A549 (cell line): ENCODE results near the gene ZNF407. TPM values are rescaled to one million over a fixed set of nuclear protein-coding genes. Genes with fewer than 3 reads are reported as not detected.

Source experiments
- ATAC-seq, 2 experiments: fragments of 200-7000 bp in 1 of 2; fragments of >200 bp in 1 of 2; cut with Nextera tagmentation in 1 of 2; cut with Tn5 transposase in 1 of 2; 3 replicates each; pipeline versions ENCODE4 v1.8.0 to v1.9.1; 2018 to 2020; ENCODE audit warnings: mild to moderate bottlenecking in 1 of 2, moderate library complexity in 1 of 2
- CTCF ChIA-PET: fragments of 300-600 bp; sonication (Branson Sonifier 250); formaldehyde crosslinking; extraction: SDS; loops from one replicate; lab custom pipeline; 2021; ENCODE audit warnings: antibody characterized with exemption, inconsistent platforms; lab: Yijun Ruan, JAX
- POLR2A ChIA-PET: fragments of 350-600 bp; formaldehyde crosslinking; extraction: SDS; loops from one replicate; lab custom pipeline; 2021; ENCODE audit warnings: antibody characterized with exemption, inconsistent platforms; lab: Yijun Ruan, JAX
- DNase-seq, 2 experiments: peaks; one replicate each; pipeline versions ENCODE4 v3.0.0 to v3.0.0-alpha.2; 2011 to 2016; ENCODE audit warnings: low read depth in 1 of 2, low spot score in 1 of 2
- FAIRE-seq: peaks from 2 replicates; lab custom pipeline; 2011; peaks lifted over from hg19 to GRCh38; lab: Jason Lieb, UNC
- H3K27ac ChIP-seq, 2 experiments: fragments of >200 bp; sonication (Bioruptor Twin); formaldehyde crosslinking; 3 replicates each; pipeline ENCODE4 v1.5.1; 2016 to 2017
- H3K4me1 ChIP-seq: fragments of >200 bp; sonication (Bioruptor Twin); formaldehyde crosslinking; 3 replicates; pipeline ENCODE4 v1.6.1; 2016
- H3K4me2 ChIP-seq: fragments of >200 bp; sonication (Bioruptor Twin); formaldehyde crosslinking; 3 replicates; pipeline ENCODE4 v1.6.1; 2016
- H3K4me3 ChIP-seq: fragments of >200 bp; sonication (Bioruptor Twin); formaldehyde crosslinking; 3 replicates; pipeline ENCODE4 v1.5.1; 2016
- H3K9me3 ChIP-seq: fragments of >200 bp; sonication (Bioruptor Twin); formaldehyde crosslinking; 3 replicates; pipeline ENCODE4 v1.6.1; 2016
- CBX2 ChIP-seq: fragments of 200-600 bp; sonication (generic); IDR thresholded peaks from 2 replicates; pipeline ENCODE4 v1.6.1; 2016; ENCODE audit warnings: low read depth, mild to moderate bottlenecking, borderline replicate concordance
- CBX8 ChIP-seq: fragments of 200-600 bp; sonication (generic); IDR thresholded peaks from 2 replicates; pipeline ENCODE4 v1.6.1; 2016
- CHD2 ChIP-seq: fragments of 150-350 bp; IDR thresholded peaks from 2 replicates; pipeline ENCODE4 v1.6.1; 2014; ENCODE audit warnings: low read length; ENCODE audit not compliant: partially characterized antibody
- EHMT2 ChIP-seq: fragments of 200-600 bp; sonication (generic); IDR thresholded peaks from 2 replicates; pipeline ENCODE4 v1.6.1; 2016; ENCODE audit warnings: antibody characterized with exemption, low read depth, mild to moderate bottlenecking, moderate library complexity
- EP300 ChIP-seq, 2 experiments: fragments of >200 bp; sonication (Bioruptor Twin); formaldehyde crosslinking; IDR thresholded peaks; 2 replicates in 1 of 2; 3 replicates in 1 of 2; pipeline ENCODE4 v1.6.1; 2016 to 2017
- FOXS1 ChIP-seq: fragments of 250-450 bp; sonication (Bioruptor Pico); IDR thresholded peaks from 2 replicates; pipeline ENCODE4 v1.5.0; 2020; ENCODE audit warnings: mild to moderate bottlenecking, moderate library complexity
- HDAC2 ChIP-seq: fragments of 200-600 bp; sonication (generic); IDR thresholded peaks from 2 replicates; pipeline ENCODE4 v1.6.1; 2016
- HOXA7 ChIP-seq: fragments of 250-450 bp; sonication (Bioruptor Pico); IDR thresholded peaks from 2 replicates; pipeline ENCODE4 v1.5.0; 2020; ENCODE audit warnings: mild to moderate bottlenecking, moderate library complexity
- JUNB ChIP-seq: fragments of >200 bp; sonication (Bioruptor Twin); formaldehyde crosslinking; IDR thresholded peaks from 2 replicates; pipeline ENCODE4 v1.6.1; 2016
- KDM1A ChIP-seq: fragments of 200-600 bp; sonication (generic); IDR thresholded peaks from 2 replicates; pipeline ENCODE4 v1.6.1; 2016; ENCODE audit warnings: low read depth, mild to moderate bottlenecking
- KDM5A ChIP-seq: fragments of 200-600 bp; sonication (generic); IDR thresholded peaks from 2 replicates; pipeline ENCODE4 v1.6.1; 2016; ENCODE audit warnings: antibody characterized with exemption, mild to moderate bottlenecking
- MAFK ChIP-seq: fragments of 450-650 bp; IDR thresholded peaks from 2 replicates; pipeline ENCODE4 v1.6.1; 2014; ENCODE audit not compliant: partially characterized antibody
- MAZ ChIP-seq: fragments of 150-350 bp; IDR thresholded peaks from 2 replicates; pipeline ENCODE4 v1.6.1; 2014; ENCODE audit warnings: antibody characterized with exemption, low read depth, low read length, borderline replicate concordance
- NFE2L2 ChIP-seq: fragments of 150-350 bp; conservative IDR thresholded peaks from 2 replicates; pipeline ENCODE4 v1.6.1; 2014; ENCODE audit warnings: low read length
- NR3C1 ChIP-seq: fragments of >200 bp; sonication (Bioruptor Twin); formaldehyde crosslinking; IDR thresholded peaks from 3 replicates; pipeline ENCODE4 v1.6.1; 2017
- POLR2A ChIP-seq: IDR thresholded peaks from 2 replicates; pipeline ENCODE4 v1.6.1; 2012; ENCODE audit warnings: mild to moderate bottlenecking, low read length
- RARB ChIP-seq: fragments of 250-450 bp; sonication (Bioruptor Pico); IDR thresholded peaks from 2 replicates; pipeline ENCODE4 v1.8.0; 2021; ENCODE audit warnings: mild to moderate bottlenecking, moderate library complexity
- RCOR1 ChIP-seq: fragments of 150-350 bp; IDR thresholded peaks from 2 replicates; pipeline ENCODE4 v1.6.1; 2014; ENCODE audit warnings: antibody characterized with exemption, low read length, low read depth
- RFX5 ChIP-seq: fragments of 450-650 bp; IDR thresholded peaks from 2 replicates; pipeline ENCODE4 v1.7.1; 2014; ENCODE audit warnings: antibody characterized with exemption, mild to moderate bottlenecking, moderate library complexity
- RNF2 ChIP-seq: fragments of 200-600 bp; sonication (generic); IDR thresholded peaks from 2 replicates; pipeline ENCODE4 v1.6.1; 2016; ENCODE audit warnings: low read depth, mild to moderate bottlenecking, antibody characterized with exemption, moderate library complexity, borderline replicate concordance
- SREBF2 ChIP-seq: fragments of 450-650 bp; IDR thresholded peaks from 2 replicates; pipeline ENCODE4 v1.6.1; 2014; ENCODE audit warnings: mild to moderate bottlenecking, moderate library complexity
- TP53 ChIP-seq: fragments of 250-450 bp; sonication (Bioruptor Pico); IDR thresholded peaks from 2 replicates; pipeline ENCODE4 v1.5.0; 2021; ENCODE audit warnings: mild to moderate bottlenecking, moderate library complexity
- WGBS: methylation state at CpG from one replicate; pipeline ENCODE4 v1.1.6; 2017; ENCODE audit errors: missing lambda C conversion rate; 5-methylcytosine and 5-hydroxymethylcytosine counted together
- polyA plus RNA-seq, 4 experiments: library from polyadenylated mRNA; depleted of rRNA in 3 of 4; stranded (reverse); fragments of >200 nt; fragmentation: RNase III in 1 of 4; extraction: RNeasy Plus Mini Kit Qiagen cat#74134 plus additional on column Dnase treatment in 1 of 4; gene quantifications; 2 replicates in 3 of 4; 3 replicates in 1 of 4; pipeline ENCODE4 v1.2.3, GENCODE V29; 2011 to 2017
- TF ChIP-seq, protein P1 (sequence below): IDR thresholded peaks from 2 replicates; pipeline ENCODE4 v1.6.1; 2012
- TF ChIP-seq, protein P2 (sequence below): fragments of 450-650 bp; IDR thresholded peaks from 2 replicates; pipeline ENCODE4 v1.6.1; 2014; ENCODE audit warnings: antibody characterized with exemption
- TF ChIP-seq, protein P3 (sequence below): fragments of >200 bp; sonication (Bioruptor Twin); formaldehyde crosslinking; IDR thresholded peaks from 3 replicates; pipeline ENCODE4 v1.5.1; 2016
- TF ChIP-seq, protein P4 (sequence below): fragments of >200 bp; sonication (Bioruptor Twin); formaldehyde crosslinking; IDR thresholded peaks from 2 replicates; pipeline ENCODE4 v1.6.1; 2016
- TF ChIP-seq, protein P5 (sequence below): IDR thresholded peaks from 2 replicates; pipeline ENCODE4 v1.6.1; 2012
- TF ChIP-seq, protein P6 (sequence below): IDR thresholded peaks from 2 replicates; pipeline ENCODE4 v1.6.1; 2012; ENCODE audit warnings: low read depth, borderline replicate concordance

The ZNF407 gene
- polyA plus RNA-seq, 2 of the 4 experiments (the other 2 are of a cell fraction), result 2.5 to 3.0 TPM

DNA sequence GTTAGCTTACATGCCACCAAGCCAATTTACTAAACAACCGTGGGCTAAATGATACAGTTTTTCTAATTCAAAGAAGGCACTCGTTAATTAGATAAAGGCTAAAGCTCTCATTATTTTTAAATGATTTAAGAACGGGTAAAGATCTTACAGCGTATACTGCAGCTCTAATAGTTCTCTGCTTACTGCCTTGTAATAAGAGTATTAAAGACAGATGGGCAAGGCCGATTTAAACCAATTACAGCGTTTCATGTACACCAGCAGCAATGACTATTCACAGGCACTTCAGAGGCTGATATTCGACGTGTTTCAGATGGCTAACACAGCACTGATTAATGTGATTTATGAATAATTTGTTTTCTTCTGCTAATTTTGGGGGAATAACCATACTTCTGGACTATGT is 259.3 kb downstream of the ZNF407 start:
- WGBS, result 81% methylated on average over 8 of the region's 8 CpGs
- Histone ChIP-seq H3K9me3 (no peaks in the 10 kb centered on the region), H3K4me2 (no peak overlapping the region), H3K4me1 (no peaks in the 10 kb centered on the region), H3K27ac (no peak overlapping the region), H3K4me3 (no peak overlapping the region)
- CTCF ChIA-PET, result no interaction called here
- POLR2A ChIA-PET, result no interaction called here
- DNase-seq (no peak), FAIRE-seq (no peak), ATAC-seq (no peak)
- TF ChIP-seq NR3C1 (no peak), EHMT2 (no peak), CBX8 (no peak), MAZ (no peak)

DNA sequence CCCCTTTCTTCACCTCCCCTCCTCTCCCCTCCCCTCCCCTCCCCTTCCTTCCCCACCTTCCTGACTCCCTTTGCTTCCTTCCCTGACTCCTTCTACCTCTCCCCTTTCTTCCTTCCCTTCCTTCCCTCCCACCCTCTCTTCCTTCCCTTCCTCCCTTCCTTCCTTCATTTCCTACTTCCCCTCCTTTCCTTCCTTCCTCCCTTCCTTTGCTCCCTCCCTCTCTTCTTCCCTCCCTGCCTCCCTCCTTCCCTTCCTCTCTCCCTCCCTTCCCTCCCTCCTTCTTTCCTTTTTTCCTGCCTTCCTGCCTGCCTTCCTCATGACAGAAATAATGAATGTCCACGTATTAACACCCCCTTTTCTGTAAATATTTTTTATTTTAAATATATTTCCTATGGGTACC is 260.2 kb downstream of the ZNF407 start:
- CTCF ChIA-PET, result interaction anchor here (0.5 kb wide), 1 partner anchor 650 kb away, joined by 3 read pairs; no protein-coding TSS in a partner anchor
- FAIRE-seq (no peak), DNase-seq (no peak), ATAC-seq (no peak)
- Histone ChIP-seq H3K27ac (no peak overlapping the region), H3K9me3 (no peaks in the 10 kb centered on the region), H3K4me2 (no peak overlapping the region), H3K4me3 (no peak overlapping the region), H3K4me1 (no peaks in the 10 kb centered on the region)
- POLR2A ChIA-PET, result no interaction called here
- 84% methylated on average over 1 of the region's 1 CpG for WGBS
- TF ChIP-seq CBX2, result no peak
- no peak for TF ChIP-seq NFE2L2
- TF ChIP-seq, protein P1, sequence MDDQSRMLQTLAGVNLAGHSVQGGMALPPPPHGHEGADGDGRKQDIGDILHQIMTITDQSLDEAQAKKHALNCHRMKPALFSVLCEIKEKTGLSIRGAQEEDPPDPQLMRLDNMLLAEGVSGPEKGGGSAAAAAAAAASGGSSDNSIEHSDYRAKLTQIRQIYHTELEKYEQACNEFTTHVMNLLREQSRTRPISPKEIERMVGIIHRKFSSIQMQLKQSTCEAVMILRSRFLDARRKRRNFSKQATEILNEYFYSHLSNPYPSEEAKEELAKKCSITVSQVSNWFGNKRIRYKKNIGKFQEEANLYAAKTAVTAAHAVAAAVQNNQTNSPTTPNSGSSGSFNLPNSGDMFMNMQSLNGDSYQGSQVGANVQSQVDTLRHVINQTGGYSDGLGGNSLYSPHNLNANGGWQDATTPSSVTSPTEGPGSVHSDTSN, result no peak
- TF ChIP-seq RCOR1, result no peak
- TF ChIP-seq HDAC2, result no peak
- TF ChIP-seq CHD2, result no peak

DNA sequence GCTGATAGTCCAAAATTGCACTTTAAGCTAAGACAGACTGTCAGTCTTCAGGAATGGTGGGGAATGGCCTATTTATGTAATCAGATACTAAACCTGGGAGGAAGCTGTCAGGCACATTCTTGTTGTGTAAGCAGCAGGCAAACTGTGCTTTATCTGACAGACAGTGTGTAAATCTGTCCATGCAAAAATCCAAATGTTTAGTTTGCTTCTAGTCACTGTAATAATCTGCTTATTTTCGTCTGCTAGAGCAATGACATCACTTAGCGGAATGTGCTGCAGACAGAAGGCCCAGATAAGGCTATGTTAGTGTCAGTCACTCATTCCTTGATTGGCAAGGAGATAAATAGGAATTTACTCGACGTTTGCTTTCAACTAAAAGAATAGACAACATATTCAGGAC is 263.5 kb downstream of the ZNF407 start:
- Histone ChIP-seq H3K4me3 (no peak overlapping the region), H3K9me3 (no peaks in the 10 kb centered on the region), H3K27ac (no peak overlapping the region), H3K4me2 (no peak overlapping the region), H3K4me1 (no peaks in the 10 kb centered on the region)
- ChIA-PET CTCF (interaction anchor here (1.0 kb wide), 1 partner anchor 95 kb away, joined by 3 read pairs; no protein-coding TSS in a partner anchor), POLR2A (no interaction called here)
- DNase-seq, result no peak
- TF ChIP-seq POLR2A (no peak), KDM5A (no peak), RARB (CRISPR knock-in tag) (no peak), MAFK (no peak), JUNB (no peak), HOXA7 (CRISPR knock-in tag) (no peak), TP53 (CRISPR knock-in tag) (no peak), MAZ (no peak), KDM1A (no peak), RNF2 (no peak), SREBF2 (no peak), EP300 (IDR thresholded peaks at IDR 0.05) (no peak), RFX5 (no peak), FOXS1 (CRISPR knock-in tag) (no peak)
- TF ChIP-seq, protein P2, sequence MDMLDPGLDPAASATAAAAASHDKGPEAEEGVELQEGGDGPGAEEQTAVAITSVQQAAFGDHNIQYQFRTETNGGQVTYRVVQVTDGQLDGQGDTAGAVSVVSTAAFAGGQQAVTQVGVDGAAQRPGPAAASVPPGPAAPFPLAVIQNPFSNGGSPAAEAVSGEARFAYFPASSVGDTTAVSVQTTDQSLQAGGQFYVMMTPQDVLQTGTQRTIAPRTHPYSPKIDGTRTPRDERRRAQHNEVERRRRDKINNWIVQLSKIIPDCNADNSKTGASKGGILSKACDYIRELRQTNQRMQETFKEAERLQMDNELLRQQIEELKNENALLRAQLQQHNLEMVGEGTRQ, result no peak
- TF ChIP-seq, protein P3, sequence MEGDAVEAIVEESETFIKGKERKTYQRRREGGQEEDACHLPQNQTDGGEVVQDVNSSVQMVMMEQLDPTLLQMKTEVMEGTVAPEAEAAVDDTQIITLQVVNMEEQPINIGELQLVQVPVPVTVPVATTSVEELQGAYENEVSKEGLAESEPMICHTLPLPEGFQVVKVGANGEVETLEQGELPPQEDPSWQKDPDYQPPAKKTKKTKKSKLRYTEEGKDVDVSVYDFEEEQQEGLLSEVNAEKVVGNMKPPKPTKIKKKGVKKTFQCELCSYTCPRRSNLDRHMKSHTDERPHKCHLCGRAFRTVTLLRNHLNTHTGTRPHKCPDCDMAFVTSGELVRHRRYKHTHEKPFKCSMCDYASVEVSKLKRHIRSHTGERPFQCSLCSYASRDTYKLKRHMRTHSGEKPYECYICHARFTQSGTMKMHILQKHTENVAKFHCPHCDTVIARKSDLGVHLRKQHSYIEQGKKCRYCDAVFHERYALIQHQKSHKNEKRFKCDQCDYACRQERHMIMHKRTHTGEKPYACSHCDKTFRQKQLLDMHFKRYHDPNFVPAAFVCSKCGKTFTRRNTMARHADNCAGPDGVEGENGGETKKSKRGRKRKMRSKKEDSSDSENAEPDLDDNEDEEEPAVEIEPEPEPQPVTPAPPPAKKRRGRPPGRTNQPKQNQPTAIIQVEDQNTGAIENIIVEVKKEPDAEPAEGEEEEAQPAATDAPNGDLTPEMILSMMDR, result no peak
- TF ChIP-seq, protein P4, sequence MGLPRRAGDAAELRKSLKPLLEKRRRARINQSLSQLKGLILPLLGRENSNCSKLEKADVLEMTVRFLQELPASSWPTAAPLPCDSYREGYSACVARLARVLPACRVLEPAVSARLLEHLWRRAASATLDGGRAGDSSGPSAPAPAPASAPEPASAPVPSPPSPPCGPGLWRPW, result no peak
- TF ChIP-seq, protein P5, sequence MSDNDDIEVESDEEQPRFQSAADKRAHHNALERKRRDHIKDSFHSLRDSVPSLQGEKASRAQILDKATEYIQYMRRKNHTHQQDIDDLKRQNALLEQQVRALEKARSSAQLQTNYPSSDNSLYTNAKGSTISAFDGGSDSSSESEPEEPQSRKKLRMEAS, result no peak
- TF ChIP-seq, protein P6, sequence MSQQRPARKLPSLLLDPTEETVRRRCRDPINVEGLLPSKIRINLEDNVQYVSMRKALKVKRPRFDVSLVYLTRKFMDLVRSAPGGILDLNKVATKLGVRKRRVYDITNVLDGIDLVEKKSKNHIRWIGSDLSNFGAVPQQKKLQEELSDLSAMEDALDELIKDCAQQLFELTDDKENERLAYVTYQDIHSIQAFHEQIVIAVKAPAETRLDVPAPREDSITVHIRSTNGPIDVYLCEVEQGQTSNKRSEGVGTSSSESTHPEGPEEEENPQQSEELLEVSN, result no peak
- FAIRE-seq, result no peak
- no peak for ATAC-seq
- 86% methylated on average over 4 of the region's 4 CpGs for WGBS
